GM12874 (cell line): Measurements from ENCODE around the gene CDK2AP2.

ENCODE experiments used
- CTCF ChIP-seq: IDR thresholded peaks from 2 replicates; pipeline ENCODE4 v1.5.1; 2011; ENCODE audit warnings: low read depth, mild to moderate bottlenecking, control low read depth, low read length, moderate library complexity; ENCODE audit not compliant: insufficient read depth

CDK2AP2 gene

DNA sequence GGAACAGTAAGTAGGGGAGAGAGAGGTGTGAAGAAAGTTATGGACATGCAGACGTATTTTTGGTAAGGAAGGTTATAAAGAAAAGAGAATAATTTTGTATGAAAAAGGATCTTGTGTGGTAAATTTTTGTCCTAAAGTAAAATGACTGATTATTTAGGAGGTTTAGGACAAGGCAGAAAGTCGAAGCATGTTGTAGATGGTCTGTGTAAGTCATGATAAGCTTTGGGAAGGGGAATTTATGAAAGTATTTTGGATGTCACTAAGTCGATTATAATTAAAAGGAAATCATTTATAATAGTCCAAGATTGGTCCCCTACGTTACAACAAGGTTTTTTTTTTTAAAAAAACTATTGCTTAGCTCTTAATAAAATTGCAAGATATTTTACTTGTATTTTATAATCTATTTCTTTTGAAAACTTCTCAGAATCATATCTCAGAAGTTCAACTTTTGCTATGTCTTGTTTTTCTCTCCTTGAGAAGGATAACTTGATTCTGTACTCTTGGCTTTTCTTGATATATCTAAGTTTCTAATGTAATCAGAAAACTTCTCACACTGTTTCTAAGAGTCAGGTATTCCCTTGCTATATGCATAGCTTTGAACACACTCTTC lies 26.2 kb upstream of the CDK2AP2 start:
- no peak for TF ChIP-seq CTCF

- TF ChIP-seq CTCF: no peak
These were observed 24.9 kb upstream of the CDK2AP2 start for GRCh38 chr11:67532889-67533288.

DNA sequence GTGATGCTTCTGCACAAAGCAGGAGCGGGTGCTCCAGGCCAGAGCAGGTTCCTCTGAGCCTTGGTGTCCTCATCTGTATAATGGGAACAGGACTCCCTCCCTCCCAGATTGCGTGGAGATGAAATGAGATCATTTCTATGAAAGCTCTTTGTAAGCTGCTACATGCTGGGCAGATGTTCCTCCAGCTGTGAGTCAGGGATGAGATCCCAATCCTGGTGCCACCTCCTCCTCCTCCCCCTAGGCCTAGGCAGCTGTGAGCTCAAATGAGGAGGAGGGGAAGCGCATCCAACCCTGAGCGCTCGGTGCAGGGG lies 22.3 kb upstream of the CDK2AP2 start:
- TF ChIP-seq CTCF: no peak

- TF ChIP-seq CTCF: no peak
These were observed 20.4 kb upstream of the CDK2AP2 start for GRCh38 chr11:67528376-67528775.

- TF ChIP-seq CTCF: no peak
These were observed 17.5 kb upstream of the CDK2AP2 start for GRCh38 chr11:67525275-67525976.

DNA sequence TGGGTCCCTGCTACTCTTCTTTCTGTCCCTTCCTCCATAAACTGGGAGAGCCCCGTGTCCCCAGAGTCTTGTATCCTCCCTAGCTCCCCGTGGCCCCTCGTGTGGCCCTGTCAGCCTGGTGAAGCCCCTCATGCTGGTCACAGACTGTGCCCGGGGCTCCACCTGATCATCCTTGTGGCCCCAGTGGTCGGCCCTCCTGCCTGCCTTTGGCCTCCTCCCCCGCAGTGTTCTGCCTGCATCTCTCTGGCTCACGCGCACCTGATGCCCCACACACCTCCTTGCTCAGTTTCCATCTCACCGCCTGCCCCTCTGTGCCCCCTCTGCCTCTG lies 16.5 kb upstream of the CDK2AP2 start:
- TF ChIP-seq CTCF: no peak

GRCh38 chr11:67523556-67524479 lies 15.9 kb upstream of the CDK2AP2 start:
- TF ChIP-seq CTCF: no peak
